ENCODE results near the gene RASAL2. TPM values are rescaled to one million over a fixed set of nuclear protein-coding genes. Genes with fewer than 3 reads are reported as not detected.

The RASAL2 gene
- total RNA-seq, 4 donors from 2014 or later, result 26.0 to 51.4 (median 31.0) TPM

DNA sequence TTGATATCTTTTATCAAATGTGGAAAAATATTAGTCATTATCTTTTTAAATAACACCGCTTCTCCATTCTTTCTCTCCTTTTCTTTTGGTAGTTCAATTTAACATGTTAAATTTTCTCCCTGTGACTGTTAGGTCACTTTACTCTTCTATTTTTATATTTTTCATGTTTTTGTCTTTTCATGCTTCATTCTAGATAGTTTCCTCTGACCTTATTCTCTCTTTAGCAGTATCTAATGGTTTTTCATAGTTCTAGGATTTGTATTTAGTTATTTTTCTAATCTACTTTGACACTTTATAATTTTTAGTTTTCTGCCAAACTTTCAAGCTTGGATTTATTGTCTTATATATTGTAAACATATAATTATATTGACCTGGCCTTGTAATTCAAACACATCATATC is 116.0 kb downstream of the RASAL2 start:
- TF ChIP-seq, protein P1, sequence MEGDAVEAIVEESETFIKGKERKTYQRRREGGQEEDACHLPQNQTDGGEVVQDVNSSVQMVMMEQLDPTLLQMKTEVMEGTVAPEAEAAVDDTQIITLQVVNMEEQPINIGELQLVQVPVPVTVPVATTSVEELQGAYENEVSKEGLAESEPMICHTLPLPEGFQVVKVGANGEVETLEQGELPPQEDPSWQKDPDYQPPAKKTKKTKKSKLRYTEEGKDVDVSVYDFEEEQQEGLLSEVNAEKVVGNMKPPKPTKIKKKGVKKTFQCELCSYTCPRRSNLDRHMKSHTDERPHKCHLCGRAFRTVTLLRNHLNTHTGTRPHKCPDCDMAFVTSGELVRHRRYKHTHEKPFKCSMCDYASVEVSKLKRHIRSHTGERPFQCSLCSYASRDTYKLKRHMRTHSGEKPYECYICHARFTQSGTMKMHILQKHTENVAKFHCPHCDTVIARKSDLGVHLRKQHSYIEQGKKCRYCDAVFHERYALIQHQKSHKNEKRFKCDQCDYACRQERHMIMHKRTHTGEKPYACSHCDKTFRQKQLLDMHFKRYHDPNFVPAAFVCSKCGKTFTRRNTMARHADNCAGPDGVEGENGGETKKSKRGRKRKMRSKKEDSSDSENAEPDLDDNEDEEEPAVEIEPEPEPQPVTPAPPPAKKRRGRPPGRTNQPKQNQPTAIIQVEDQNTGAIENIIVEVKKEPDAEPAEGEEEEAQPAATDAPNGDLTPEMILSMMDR (IDR thresholded peaks at IDR 0.05), result no peak
- no peak for TF ChIP-seq POLR2A (IDR thresholded peaks at IDR 0.05)
- no peak overlapping the region for H3K4me3 ChIP-seq (ENCODE audit: low read depth, poor library complexity, severe bottlenecking)
- intact Hi-C loops (cut with DNase I; ENCODE audit: low total_unique reads), result no loop called here
- 95 to 100% methylated on average over 1 of the region's 1 CpG for WGBS, 2 donors
- no peak for DNase-seq (ENCODE audit: low spot score in 2 of 2)

DNA sequence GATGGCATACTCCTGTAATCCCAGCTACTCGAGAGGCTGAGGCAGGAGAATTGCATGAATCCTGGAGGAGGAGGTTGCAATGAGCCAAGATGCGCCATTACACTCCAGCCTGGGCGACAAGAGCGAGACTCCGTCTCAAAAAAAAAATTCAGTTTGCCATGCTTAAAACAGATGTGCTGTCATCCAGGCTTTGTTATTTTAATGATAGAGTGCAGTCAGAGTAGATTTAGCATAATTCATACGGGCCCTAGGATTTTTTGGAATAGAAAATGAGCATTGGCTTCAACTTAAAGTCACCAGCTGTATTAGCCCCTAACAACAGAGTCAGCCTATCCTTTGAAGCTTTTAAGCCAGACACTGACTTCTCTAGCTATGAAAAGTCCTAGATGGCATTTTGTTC is 124.6 kb downstream of the RASAL2 start:
- no peak overlapping the region for H3K4me3 ChIP-seq (ENCODE audit: low read depth, poor library complexity, severe bottlenecking)
- TF ChIP-seq, protein P1 (IDR thresholded peaks at IDR 0.05), result no peak
- TF ChIP-seq POLR2A (IDR thresholded peaks at IDR 0.05), result no peak
- 93 to 94% methylated on average over 6 of the region's 6 CpGs for WGBS, 2 donors
- no peak for DNase-seq (ENCODE audit: low spot score in 2 of 2)
- intact Hi-C loops (cut with DNase I; ENCODE audit: low total_unique reads), result no loop called here

DNA sequence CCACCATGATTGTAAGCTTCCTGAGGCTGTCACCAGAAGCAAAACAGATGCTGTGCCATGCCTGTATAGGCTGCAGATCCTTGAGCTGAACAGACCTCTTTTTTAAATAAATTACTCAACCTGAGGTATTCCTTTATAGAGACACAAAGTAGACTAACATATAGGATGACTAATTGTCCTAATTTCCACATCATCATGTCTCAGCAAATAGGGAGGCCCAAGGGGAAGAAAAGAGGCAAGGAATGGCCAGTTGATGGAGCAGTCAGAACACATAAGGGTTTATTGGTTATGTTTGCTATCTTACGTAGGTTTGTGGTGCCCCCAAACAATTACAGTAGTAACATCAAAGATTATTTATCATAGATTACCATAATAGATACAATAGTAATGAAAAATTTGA is 126.2 kb downstream of the RASAL2 start:
- no peak for TF ChIP-seq POLR2A (IDR thresholded peaks at IDR 0.05)
- TF ChIP-seq, protein P1 (IDR thresholded peaks at IDR 0.05), result no peak
- H3K4me3 ChIP-seq (ENCODE audit: low read depth, poor library complexity, severe bottlenecking), result no peak overlapping the region
- intact Hi-C loops (cut with DNase I; ENCODE audit: low total_unique reads), result no loop called here
- no peak for DNase-seq (ENCODE audit: low spot score in 2 of 2)
- WGBS, 2 donors, result 97 to 100% methylated on average over 1 of the region's 1 CpG

DNA sequence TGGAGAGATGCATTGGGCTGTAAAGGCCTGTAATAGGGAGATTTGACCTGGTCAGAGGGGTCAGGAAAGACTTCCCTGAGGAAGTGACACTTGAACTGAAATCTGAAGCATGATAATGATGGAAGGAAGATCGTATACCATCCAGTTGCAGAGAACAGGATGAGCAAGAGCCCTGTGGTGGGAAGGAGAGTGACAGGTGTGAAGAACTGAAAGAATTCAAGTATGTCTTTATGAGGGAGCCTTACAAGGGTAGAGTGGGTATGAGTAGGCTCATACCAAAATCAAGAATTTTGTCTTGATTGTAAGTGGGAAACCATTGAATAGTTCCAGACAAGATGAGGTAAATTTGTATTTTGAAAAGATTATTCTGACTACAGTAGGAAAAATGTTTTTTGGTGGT is 129.4 kb downstream of the RASAL2 start:
- TF ChIP-seq POLR2A (IDR thresholded peaks at IDR 0.05), result no peak
- TF ChIP-seq, protein P1 (IDR thresholded peaks at IDR 0.05), result no peak
- H3K4me3 ChIP-seq (ENCODE audit: low read depth, poor library complexity, severe bottlenecking), result no peak overlapping the region
- 82 to 84% methylated on average over 1 of the region's 1 CpG for WGBS, 2 donors
- no peak for DNase-seq (ENCODE audit: low spot score in 2 of 2)
- intact Hi-C loops (cut with DNase I; ENCODE audit: low total_unique reads), result no loop called here

DNA sequence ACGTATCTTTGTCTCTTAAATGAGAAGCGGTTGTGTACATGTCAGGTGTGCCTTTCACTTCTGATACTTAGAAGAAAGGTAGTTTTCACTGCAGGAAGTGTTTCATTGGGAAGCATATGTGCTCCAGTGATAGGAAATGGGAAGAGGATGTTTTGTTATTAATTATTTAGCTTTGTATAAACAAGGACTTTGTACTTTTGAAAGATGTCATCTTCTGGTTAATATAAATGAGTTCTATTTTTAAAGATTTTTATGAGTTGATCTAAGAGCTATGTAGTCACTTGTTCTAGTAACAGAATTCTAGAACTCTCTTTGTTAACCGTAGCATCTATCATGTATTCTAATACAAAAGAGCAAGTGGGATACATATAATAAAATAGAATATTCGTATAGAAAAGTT is 130.5 kb downstream of the RASAL2 start:
- 57 to 63% methylated on average over 4 of the region's 4 CpGs for WGBS, 2 donors
- H3K4me3 ChIP-seq (ENCODE audit: low read depth, poor library complexity, severe bottlenecking), result no peak overlapping the region
- no peak for TF ChIP-seq POLR2A (IDR thresholded peaks at IDR 0.05)
- TF ChIP-seq, protein P1 (IDR thresholded peaks at IDR 0.05), result no peak
- no peak for DNase-seq (ENCODE audit: low spot score in 2 of 2)
- intact Hi-C loops (cut with DNase I; ENCODE audit: low total_unique reads), result no loop called here

DNA sequence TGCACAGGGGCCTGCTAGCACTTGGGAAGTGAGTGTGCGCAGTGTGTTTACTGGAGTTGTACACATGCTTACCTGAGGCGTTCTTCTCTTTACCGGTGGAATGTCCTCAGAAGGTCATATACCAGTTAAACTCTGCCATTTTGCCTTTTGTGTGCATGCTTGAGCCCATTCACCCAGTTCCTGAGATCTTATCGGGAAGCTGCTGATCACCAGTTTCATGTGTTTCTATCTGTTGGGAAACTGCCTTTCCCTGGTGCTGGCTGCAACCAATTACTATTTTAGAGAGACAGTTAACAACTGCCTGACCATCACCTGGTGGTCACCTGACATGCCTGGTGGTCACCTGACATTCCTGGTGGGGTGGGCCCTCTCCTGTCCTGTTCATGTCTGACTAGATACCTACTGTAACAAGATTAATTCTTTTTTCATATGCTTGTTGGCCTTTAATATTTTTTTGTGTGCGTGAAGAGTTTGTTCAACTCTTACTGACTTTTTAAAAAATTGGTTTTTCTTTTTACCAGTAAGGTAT is 137.0 kb downstream of the RASAL2 start:
- no peak for TF ChIP-seq POLR2A (IDR thresholded peaks at IDR 0.05)
- TF ChIP-seq, protein P1 (IDR thresholded peaks at IDR 0.05), result no peak
- intact Hi-C loops (cut with DNase I; ENCODE audit: low total_unique reads), result no loop called here
- no peak for DNase-seq (ENCODE audit: low spot score in 2 of 2)
- WGBS, 2 donors, result 96 to 97% methylated on average over 5 of the region's 5 CpGs
- no peak overlapping the region for H3K4me3 ChIP-seq (ENCODE audit: low read depth, poor library complexity, severe bottlenecking)
